ENCODE measurements around the gene ROPN1L.

Gene ROPN1L

GRCh38 chr5:10484774-10485141, 43.1 kb downstream of the ROPN1L start:
- H3K9me3 ChIP-seq (ENCODE audit: insufficient read depth, low read length, severe bottlenecking): no peaks in the 10 kb centered on the region
- H3K27me3 ChIP-seq (ENCODE audit: insufficient read depth, low read length, poor library complexity): no peaks in the 10 kb centered on the region
- no peak overlapping the region for H3K4me2 ChIP-seq (ENCODE audit: insufficient read depth, low read length)
- H4K20me1 ChIP-seq (ENCODE audit: insufficient read depth, low read length): no peaks in the 10 kb centered on the region
- ATAC-seq (ENCODE audit: insufficient read depth, low read depth) (no peak), DNase-seq (no peak)
- no peak overlapping the region for H3K4me3 ChIP-seq (ENCODE audit: low read depth in 1 of 2, low read length in 2 of 2)
- H2AFZ ChIP-seq (ENCODE audit: low read depth, low read length): no peak overlapping the region
- H3K79me2 ChIP-seq (ENCODE audit: insufficient read depth, low read length): no peaks in the 10 kb centered on the region
- H3K36me3 ChIP-seq (ENCODE audit: insufficient read depth, low read length): no peaks in the 10 kb centered on the region
- H3K27ac ChIP-seq (ENCODE audit: low read length): no peak overlapping the region
- H3K9ac ChIP-seq (ENCODE audit: low read depth, low read length): no peak overlapping the region
- H3K4me1 ChIP-seq (ENCODE audit: insufficient read depth, low read length): 0 out of 2 replicates have a peak, but pooled peaks cover 3% of the 10 kb centered on the region
- no peak for TF ChIP-seq EZH2 (IDR thresholded peaks at IDR 0.05; ENCODE audit: borderline replicate concordance, low read depth, low read length, severe bottlenecking)
- no peak for TF ChIP-seq CTCF (IDR thresholded peaks at IDR 0.05; ENCODE audit: borderline replicate concordance, extremely low read depth, low read length, poor library complexity, severe bottlenecking)

- no peaks in the 10 kb centered on the region for H3K9me3 ChIP-seq (ENCODE audit: insufficient read depth, low read length, severe bottlenecking)
- no peaks in the 10 kb centered on the region for H3K36me3 ChIP-seq (ENCODE audit: insufficient read depth, low read length)
- TF ChIP-seq EZH2 (IDR thresholded peaks at IDR 0.05; ENCODE audit: borderline replicate concordance, low read depth, low read length, severe bottlenecking): no peak
- TF ChIP-seq CTCF (IDR thresholded peaks at IDR 0.05; ENCODE audit: borderline replicate concordance, extremely low read depth, low read length, poor library complexity, severe bottlenecking): no peak
- H2AFZ ChIP-seq (ENCODE audit: low read depth, low read length): no peak overlapping the region
- no peak overlapping the region for H3K27ac ChIP-seq (ENCODE audit: low read length)
- no peaks in the 10 kb centered on the region for H3K79me2 ChIP-seq (ENCODE audit: insufficient read depth, low read length)
- no peak for DNase-seq
- no peak for ATAC-seq (ENCODE audit: insufficient read depth, low read depth)
- no peaks in the 10 kb centered on the region for H4K20me1 ChIP-seq (ENCODE audit: insufficient read depth, low read length)
- H3K27me3 ChIP-seq (ENCODE audit: insufficient read depth, low read length, poor library complexity): no peaks in the 10 kb centered on the region
- H3K4me2 ChIP-seq (ENCODE audit: insufficient read depth, low read length): no peak overlapping the region
- H3K9ac ChIP-seq (ENCODE audit: low read depth, low read length): no peak overlapping the region
- no peak overlapping the region for H3K4me3 ChIP-seq (ENCODE audit: low read depth in 1 of 2, low read length in 2 of 2)
- H3K4me1 ChIP-seq (ENCODE audit: insufficient read depth, low read length): peaks cover 8% of the 10 kb centered on the region
Observed at GRCh38 chr5:10485142-10485795, 43.6 kb downstream of the ROPN1L start.

GRCh38 chr5:10485897-10486296, 44.2 kb downstream of the ROPN1L start:
- Histone ChIP-seq H3K36me3 (ENCODE audit: insufficient read depth, low read length) (no peaks in the 10 kb centered on the region), H4K20me1 (ENCODE audit: insufficient read depth, low read length) (no peaks in the 10 kb centered on the region), H2AFZ (ENCODE audit: low read depth, low read length) (no peak overlapping the region), H3K27ac (ENCODE audit: low read length) (no peak overlapping the region), H3K27me3 (ENCODE audit: insufficient read depth, low read length, poor library complexity) (no peaks in the 10 kb centered on the region), H3K79me2 (ENCODE audit: insufficient read depth, low read length) (no peaks in the 10 kb centered on the region), H3K4me2 (ENCODE audit: insufficient read depth, low read length) (no peak overlapping the region), H3K9ac (ENCODE audit: low read depth, low read length) (no peak overlapping the region), H3K4me1 (ENCODE audit: insufficient read depth, low read length) (peaks cover 9% of the 10 kb centered on the region), H3K4me3 (ENCODE audit: low read depth in 1 of 2, low read length in 2 of 2) (no peak overlapping the region), H3K9me3 (ENCODE audit: insufficient read depth, low read length, severe bottlenecking) (no peaks in the 10 kb centered on the region)
- no peak for TF ChIP-seq CTCF (IDR thresholded peaks at IDR 0.05; ENCODE audit: borderline replicate concordance, extremely low read depth, low read length, poor library complexity, severe bottlenecking)
- TF ChIP-seq EZH2 (IDR thresholded peaks at IDR 0.05; ENCODE audit: borderline replicate concordance, low read depth, low read length, severe bottlenecking): no peak
- ATAC-seq (ENCODE audit: insufficient read depth, low read depth): no peak
- no peak for DNase-seq

Measured in DND-41 (cell line).